PC-9 (cell line): Measurements from ENCODE around the gene DES. TPM values are rescaled to one million over a fixed set of nuclear protein-coding genes. Genes with fewer than 3 reads are reported as not detected.

Source experiments
- BruUV-seq: library from RNA; stranded (reverse); fragments of 400-500 nt; replicated peaks from 2 replicates; lab custom pipeline; 2021; lab: Mats Ljungman, UMichigan
- CTCF ChIA-PET: fragments of 300-600 bp; sonication (Branson Sonifier 250); formaldehyde crosslinking; loops from one replicate; lab custom pipeline; 2022; ENCODE audit warnings: antibody characterized with exemption; lab: Charles Lee
- POLR2A ChIA-PET: fragments of 300-600 bp; sonication (Branson Sonifier 250); formaldehyde crosslinking; loops from one replicate; lab custom pipeline; 2022; ENCODE audit warnings: antibody characterized with exemption; ENCODE audit not compliant: unreplicated experiment; lab: Charles Lee
- DNase-seq, 2 experiments: peaks; one replicate each; pipeline versions ENCODE4 v3.0.0 to v3.0.0-alpha.2; 2015 to 2022; ENCODE audit warnings: mixed read lengths in 1 of 2
- H2AFZ ChIP-seq: fragments of 200-600 bp; sonication (generic); 2 replicates; pipeline ENCODE4 v1.8.1; 2017; ENCODE audit warnings: antibody characterized with exemption
- H3F3A ChIP-seq: fragments of 200-600 bp; sonication (generic); 2 replicates; pipeline ENCODE4 v1.8.1; 2017; ENCODE audit warnings: antibody characterized with exemption, mild to moderate bottlenecking, low read depth; ENCODE audit not compliant: insufficient read depth
- H3K27ac ChIP-seq: fragments of 200-600 bp; sonication (generic); 2 replicates; pipeline ENCODE4 v1.6.1; 2016; ENCODE audit warnings: mixed run types
- H3K27me3 ChIP-seq: fragments of 200-600 bp; sonication (generic); 2 replicates; pipeline ENCODE4 v1.6.1; 2016; ENCODE audit warnings: low read depth, mixed run types; ENCODE audit not compliant: insufficient read depth
- H3K36me3 ChIP-seq: fragments of 200-600 bp; sonication (generic); 2 replicates; pipeline ENCODE4 v1.6.1; 2016; ENCODE audit warnings: low read depth, mixed run types
- H3K4me1 ChIP-seq: fragments of 200-600 bp; sonication (generic); replicated peaks from 2 replicates; pipeline ENCODE4 v1.6.1; 2016; ENCODE audit warnings: mixed run types; ENCODE audit not compliant: insufficient read depth
- H3K4me2 ChIP-seq: fragments of 200-600 bp; sonication (generic); 2 replicates; pipeline ENCODE4 v1.6.1; 2017; ENCODE audit warnings: mixed run types
- H3K4me3 ChIP-seq: fragments of 200-600 bp; sonication (generic); 2 replicates; pipeline ENCODE4 v1.6.1; 2016; ENCODE audit warnings: mixed run types
- H3K79me2 ChIP-seq: fragments of 200-600 bp; sonication (generic); 2 replicates; pipeline ENCODE4 v1.6.1; 2017; ENCODE audit warnings: low read depth, mixed run types
- H3K9me2 ChIP-seq: fragments of 200-600 bp; sonication (generic); 2 replicates; pipeline ENCODE4 v1.8.1; 2017; ENCODE audit warnings: mild to moderate bottlenecking; ENCODE audit not compliant: insufficient read depth
- H3K9me3 ChIP-seq: fragments of 200-600 bp; sonication (generic); 2 replicates; pipeline ENCODE4 v1.8.1; 2016; ENCODE audit warnings: low read depth; ENCODE audit not compliant: insufficient read depth
- H4K20me1 ChIP-seq: fragments of 200-600 bp; sonication (generic); 2 replicates; pipeline ENCODE4 v1.8.1; 2017; ENCODE audit not compliant: insufficient read depth
- CTCF ChIP-seq: fragments of 200-600 bp; sonication (generic); conservative IDR thresholded peaks from 2 replicates; pipeline ENCODE4 v1.6.1; 2017; ENCODE audit warnings: mixed run types, antibody characterized with exemption, mild to moderate bottlenecking, moderate library complexity
- EZH2 ChIP-seq: fragments of 200-600 bp; sonication (generic); IDR thresholded peaks from 2 replicates; pipeline ENCODE4 v1.8.0; 2017; ENCODE audit warnings: antibody characterized with exemption, low read depth
- intact Hi-C: fragments of 100-400 bp; cut with micrococcal nuclease; formaldehyde crosslinking; loops from one replicate; pipeline ENCODE4 v1.10.0; 2022; ENCODE audit not compliant: unreplicated experiment
- total RNA-seq: library from RNA; stranded (reverse); gene quantifications from 2 replicates; pipeline ENCODE4 v1.2.3, GENCODE V29; 2021

Gene DES
- total RNA-seq, 1 experiment from 2014 or later = not detected

GRCh38 chr2:219415580-219416234, 2.5 kb upstream of the DES start:
- Histone ChIP-seq H4K20me1 (no peaks in the 10 kb centered on the region), H3K9me3 (no peaks in the 10 kb centered on the region), H3K4me1 (no peaks in the 10 kb centered on the region), H3K27ac (no peak overlapping the region), H3K4me2 (no peak overlapping the region), H2AFZ (no peak overlapping the region), H3F3A (no peaks in the 10 kb centered on the region), H3K9me2 (no peaks in the 10 kb centered on the region), H3K4me3 (no peak overlapping the region), H3K79me2 (no peaks in the 10 kb centered on the region), H3K36me3 (no peaks in the 10 kb centered on the region), H3K27me3 (0 out of 2 replicates have a peak, but pooled peaks cover 3% of the 10 kb centered on the region)
- ChIA-PET CTCF (no interaction called here), POLR2A (interaction anchor here (0.6 kb wide), 1 partner anchor 141 kb away, joined by 3 read pairs; no protein-coding TSS in a partner anchor)
- DNase-seq = no peak
- TF ChIP-seq EZH2 = no peak
- no peak for TF ChIP-seq CTCF
- intact Hi-C loops = no loop called here
- BruUV-seq = no TSS peak

DNA sequence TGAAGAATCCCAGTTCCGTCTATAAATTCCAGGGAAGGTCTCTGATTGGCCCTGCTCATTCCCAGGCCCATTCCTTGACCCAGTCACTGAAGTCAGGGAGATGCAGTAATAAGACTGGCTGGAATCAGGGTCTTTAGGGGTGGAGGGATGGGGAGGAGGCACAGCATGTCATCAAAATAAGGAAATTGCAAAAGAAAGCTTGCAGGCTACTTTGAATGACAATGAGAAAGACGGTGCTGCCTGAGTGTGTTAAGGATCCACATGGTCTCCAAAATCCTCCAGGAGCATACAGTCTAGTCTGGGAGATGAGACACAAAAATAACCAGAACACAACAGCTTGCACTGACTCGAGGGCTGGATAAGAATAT, 2.0 kb upstream of the DES start:
- no peaks in the 10 kb centered on the region for H3K36me3 ChIP-seq
- no peaks in the 10 kb centered on the region for H3F3A ChIP-seq
- H3K4me2 ChIP-seq = no peak overlapping the region
- H3K27ac ChIP-seq = no peak overlapping the region
- intact Hi-C loops = no loop called here
- ChIA-PET CTCF (interaction anchor here (0.8 kb wide), 1 partner anchor 12 kb away, joined by 3 read pairs; no protein-coding TSS in a partner anchor), POLR2A (interaction anchor here (0.6 kb wide), 1 partner anchor 141 kb away, joined by 3 read pairs; no protein-coding TSS in a partner anchor)
- H3K27me3 ChIP-seq = 0 out of 2 replicates have a peak, but pooled peaks cover 3% of the 10 kb centered on the region
- no peak overlapping the region for H2AFZ ChIP-seq
- no peak overlapping the region for H3K4me3 ChIP-seq
- H4K20me1 ChIP-seq = no peaks in the 10 kb centered on the region
- no peaks in the 10 kb centered on the region for H3K9me3 ChIP-seq
- TF ChIP-seq EZH2 (no peak), CTCF (no peak)
- no peaks in the 10 kb centered on the region for H3K4me1 ChIP-seq
- H3K9me2 ChIP-seq = no peaks in the 10 kb centered on the region
- BruUV-seq = no TSS peak
- no peak for DNase-seq
- H3K79me2 ChIP-seq = no peaks in the 10 kb centered on the region

DNA sequence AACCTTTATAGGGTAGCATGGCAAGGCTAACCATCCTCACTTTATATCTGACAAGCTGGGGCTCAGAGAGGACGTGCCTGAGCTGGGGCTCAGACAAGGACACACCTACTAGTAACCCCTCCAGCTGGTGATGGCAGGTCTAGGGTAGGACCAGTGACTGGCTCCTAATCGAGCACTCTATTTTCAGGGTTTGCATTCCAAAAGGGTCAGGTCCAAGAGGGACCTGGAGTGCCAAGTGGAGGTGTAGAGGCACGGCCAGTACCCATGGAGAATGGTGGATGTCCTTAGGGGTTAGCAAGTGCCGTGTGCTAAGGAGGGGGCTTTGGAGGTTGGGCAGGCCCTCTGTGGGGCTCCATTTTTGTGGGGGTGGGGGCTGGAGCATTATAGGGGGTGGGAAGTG, 1.2 kb upstream of the DES start:
- H2AFZ ChIP-seq = no peak overlapping the region
- H3K4me2 ChIP-seq = no peak overlapping the region
- no peaks in the 10 kb centered on the region for H3F3A ChIP-seq
- no peaks in the 10 kb centered on the region for H3K79me2 ChIP-seq
- H3K4me1 ChIP-seq = no peaks in the 10 kb centered on the region
- intact Hi-C loops = no loop called here
- no peak overlapping the region for H3K4me3 ChIP-seq
- H3K36me3 ChIP-seq = no peaks in the 10 kb centered on the region
- H3K27ac ChIP-seq = no peak overlapping the region
- H3K27me3 ChIP-seq = 0 out of 2 replicates have a peak, but pooled peaks cover 3% of the 10 kb centered on the region
- no peaks in the 10 kb centered on the region for H3K9me3 ChIP-seq
- CTCF ChIA-PET = interaction anchor here (0.8 kb wide), 1 partner anchor 12 kb away, joined by 3 read pairs; no protein-coding TSS in a partner anchor
- TF ChIP-seq EZH2 (no peak), CTCF (no peak)
- DNase-seq = no peak
- H3K9me2 ChIP-seq = no peaks in the 10 kb centered on the region
- BruUV-seq = no TSS peak
- H4K20me1 ChIP-seq = no peaks in the 10 kb centered on the region
- POLR2A ChIA-PET = no interaction called here
